GM19240 (cell line): ENCODE results near the gene MARCHF4.

Experiments
- DNase-seq: peaks from one replicate; pipeline ENCODE4 v3.0.0; 2011; ENCODE audit warnings: low spot score; ENCODE audit not compliant: insufficient read length

The MARCHF4 gene

GRCh38 chr2:216371721-216372702 lies at the start of gene MARCHF4:
Gene MARCHF4, minus strand, starts transcription at chr2:216372483. Its CDS starts 2,223 bp downstream, at chr2:216370260.
- peak; percentile 30 for DNase-seq

GRCh38 chr2:216420367-216421101 lies 48.3 kb upstream of the MARCHF4 start:
- no peak for DNase-seq

GRCh38 chr2:216418981-216419380 lies 46.7 kb upstream of the MARCHF4 start:
- no peak for DNase-seq

GRCh38 chr2:216416571-216417307 lies 44.5 kb upstream of the MARCHF4 start:
- DNase-seq = no peak

GRCh38 chr2:216415541-216415940 lies 43.3 kb upstream of the MARCHF4 start:
- no peak for DNase-seq

GRCh38 chr2:216414772-216415319 lies 42.6 kb upstream of the MARCHF4 start:
- DNase-seq = no peak

- DNase-seq = no peak
Measured at GRCh38 chr2:216413882-216414281, 41.6 kb upstream of the MARCHF4 start.

GRCh38 chr2:216412022-216412999 lies 40.0 kb upstream of the MARCHF4 start, which contains the start of gene SMARCAL1:
Gene SMARCAL1, plus strand, starts transcription at chr2:216412484. Its CDS starts 2,221 bp downstream, at chr2:216414705.
- DNase-seq = peak; percentile 58

GRCh38 chr2:216410550-216410949 lies 38.3 kb upstream of the MARCHF4 start:
- no peak for DNase-seq

- DNase-seq = no peak
Measured at GRCh38 chr2:216408426-216409290, 36.4 kb upstream of the MARCHF4 start.

GRCh38 chr2:216406826-216407225 lies 34.5 kb upstream of the MARCHF4 start:
- DNase-seq = no peak

GRCh38 chr2:216405588-216405987 lies 33.3 kb upstream of the MARCHF4 start:
- DNase-seq = no peak

- no peak for DNase-seq
Measured at GRCh38 chr2:216404010-216404618, 31.8 kb upstream of the MARCHF4 start.

- no peak for DNase-seq
Measured at GRCh38 chr2:216402751-216403150, 30.5 kb upstream of the MARCHF4 start.

- no peak for DNase-seq
Measured at GRCh38 chr2:216399621-216400020, 27.3 kb upstream of the MARCHF4 start.

GRCh38 chr2:216394881-216395280 lies 22.6 kb upstream of the MARCHF4 start:
- no peak for DNase-seq

GRCh38 chr2:216392945-216393840 lies 20.9 kb upstream of the MARCHF4 start:
- DNase-seq = no peak
